Left renal pelvis (tissue), 4 donors: ENCODE measurements around the gene REC114. TPM values are rescaled to one million over a fixed set of nuclear protein-coding genes. Genes with fewer than 3 reads are reported as not detected.
"Not testable (repeated sequence)": the region's sequence is repeated elsewhere in the genome, so short reads cannot be mapped to it uniquely, and the experiment has no call there.

Source experiments
- DNase-seq, 4 donors: peaks; one replicate each; pipeline ENCODE4 v3.0.0-alpha.2; 2013; ENCODE audit warnings: low read depth in 4 of 4, low spot score in 3 of 4
- polyA plus RNA-seq, 4 donors: library from polyadenylated mRNA; unstranded; fragments of 120-200 nt; gene quantifications; one replicate each; pipeline ENCODE4 v1.2.1, GENCODE V29; 2013; ENCODE audit not compliant: insufficient read length in 4 of 4

The REC114 gene
- polyA plus RNA-seq, 4 donors, result not detected

DNA sequence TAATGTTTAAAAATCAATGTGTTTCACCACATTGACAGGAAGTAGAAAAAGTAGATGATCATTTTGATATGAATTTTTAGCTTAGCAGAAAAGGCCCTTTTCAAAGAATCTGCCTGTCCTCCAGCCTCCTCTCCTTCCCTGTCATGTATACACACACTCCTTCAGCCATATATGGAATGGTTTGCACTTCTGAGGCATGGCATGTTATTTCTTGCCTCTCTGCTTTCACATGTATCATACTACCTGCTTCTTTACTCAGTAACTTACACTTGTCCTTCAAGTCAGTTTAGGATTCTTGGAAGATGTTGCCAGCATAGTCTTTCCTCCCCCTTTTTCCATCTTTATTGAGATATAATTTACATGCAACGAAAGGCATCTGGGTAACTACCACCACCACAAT is 79.0 kb downstream of the REC114 start:
- no peak for DNase-seq

DNA sequence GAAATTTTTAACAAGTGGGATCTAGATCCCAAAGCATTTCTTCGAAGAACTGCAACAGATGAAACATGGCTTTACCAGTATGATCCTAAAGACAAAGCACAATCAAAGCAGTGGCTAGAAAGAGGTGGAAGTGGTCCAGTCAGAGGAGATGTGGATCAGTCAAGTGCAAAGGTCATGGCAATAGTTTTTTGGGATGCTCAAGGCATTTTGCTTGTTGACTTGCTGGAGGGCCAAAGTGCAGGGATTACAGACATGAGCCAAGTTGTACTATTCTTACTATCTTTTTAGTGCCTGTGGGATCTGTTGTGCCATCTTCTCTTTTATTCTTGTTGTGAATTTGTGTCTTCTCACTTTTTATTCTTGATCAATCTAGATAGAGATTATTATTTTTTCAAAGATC is 82.0 kb downstream of the REC114 start:
- no peak for DNase-seq

DNA sequence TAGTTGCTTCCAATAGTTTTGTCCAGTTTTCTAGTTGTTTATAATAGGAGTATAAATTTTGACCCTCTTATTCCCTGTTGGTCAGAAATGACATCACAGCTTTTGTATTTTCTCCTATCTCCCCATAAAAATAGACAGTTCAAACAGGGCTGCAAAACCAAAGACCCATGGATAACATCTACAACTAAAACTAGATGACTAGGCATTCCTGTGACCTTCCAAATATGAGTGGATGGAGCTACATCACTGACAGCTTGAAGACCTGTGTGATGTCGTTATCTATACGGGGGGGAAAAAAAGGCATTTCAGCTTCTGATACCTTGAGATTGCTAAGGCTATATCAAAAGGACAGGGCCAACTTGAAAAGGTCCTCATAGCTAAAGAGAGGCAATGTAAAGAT is 84.6 kb downstream of the REC114 start:
- no peak for DNase-seq

DNA sequence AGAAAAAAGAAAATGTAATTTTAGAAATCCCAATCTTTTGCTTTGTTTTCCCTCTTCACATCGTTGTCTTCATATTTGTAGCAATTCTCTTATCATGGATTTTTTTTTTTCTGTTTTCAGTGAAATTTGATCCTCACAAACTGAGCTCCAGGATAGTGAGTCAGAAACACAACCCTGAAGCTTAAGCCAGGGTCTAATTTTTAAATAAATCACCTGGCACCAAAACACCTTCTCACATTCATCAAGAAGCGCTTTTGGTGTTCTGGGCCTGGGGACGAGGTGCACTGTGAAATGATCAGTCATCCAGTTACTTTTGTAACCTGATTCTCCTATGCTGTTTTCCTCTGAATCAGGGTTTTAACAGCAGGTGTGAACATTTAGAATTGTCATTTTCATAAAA is 87.7 kb downstream of the REC114 start:
- DNase-seq, result no peak

DNA sequence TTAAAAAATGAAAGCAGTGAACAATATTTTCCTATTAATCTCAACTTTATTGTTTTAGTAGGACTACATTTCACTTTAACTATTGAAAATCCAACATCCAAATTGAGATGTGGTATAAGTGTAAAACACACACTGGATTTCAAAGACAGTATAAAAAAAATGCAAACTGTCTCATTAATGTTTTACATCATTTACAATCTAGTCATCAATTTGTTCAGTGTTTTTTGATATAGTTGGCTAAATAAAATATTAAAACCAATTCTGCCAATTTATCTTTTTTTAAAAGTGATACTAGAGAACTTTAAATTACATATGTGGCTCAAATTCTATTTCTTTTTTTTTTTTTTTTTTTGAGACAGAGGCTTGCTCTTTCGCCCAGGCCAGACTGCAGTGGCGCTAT is 95.2 kb downstream of the REC114 start:
- no peak for DNase-seq

DNA sequence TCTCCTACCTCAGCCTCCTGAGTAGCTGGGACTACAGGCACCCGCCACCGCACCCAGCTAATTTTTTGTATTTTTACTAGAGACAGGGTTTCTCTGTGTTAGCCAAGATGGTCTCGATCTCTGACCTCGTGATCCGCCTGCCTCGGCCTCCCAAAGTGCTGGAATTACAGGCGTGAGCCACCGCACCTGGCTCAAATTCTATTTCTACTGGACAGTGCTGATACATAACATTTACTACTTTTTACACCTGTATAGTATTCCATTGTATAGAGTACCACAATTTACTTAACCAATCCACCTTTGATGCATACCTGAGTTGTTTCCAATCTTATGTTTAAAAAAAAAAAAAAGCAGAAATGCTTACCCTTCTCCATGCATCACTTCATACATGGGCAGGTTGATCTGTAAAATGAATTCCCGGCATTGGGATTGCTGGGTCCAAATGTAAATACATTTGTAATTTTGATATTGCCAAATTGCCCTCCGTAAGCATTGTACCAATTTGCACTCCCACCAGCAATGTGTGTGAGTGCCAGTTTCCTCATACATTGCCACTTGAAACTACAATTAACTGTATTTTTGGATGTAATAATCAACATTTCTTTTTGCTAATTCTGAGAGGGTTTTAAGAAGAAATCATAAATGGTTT is 95.7 kb downstream of the REC114 start:
- DNase-seq, result no peak

DNA sequence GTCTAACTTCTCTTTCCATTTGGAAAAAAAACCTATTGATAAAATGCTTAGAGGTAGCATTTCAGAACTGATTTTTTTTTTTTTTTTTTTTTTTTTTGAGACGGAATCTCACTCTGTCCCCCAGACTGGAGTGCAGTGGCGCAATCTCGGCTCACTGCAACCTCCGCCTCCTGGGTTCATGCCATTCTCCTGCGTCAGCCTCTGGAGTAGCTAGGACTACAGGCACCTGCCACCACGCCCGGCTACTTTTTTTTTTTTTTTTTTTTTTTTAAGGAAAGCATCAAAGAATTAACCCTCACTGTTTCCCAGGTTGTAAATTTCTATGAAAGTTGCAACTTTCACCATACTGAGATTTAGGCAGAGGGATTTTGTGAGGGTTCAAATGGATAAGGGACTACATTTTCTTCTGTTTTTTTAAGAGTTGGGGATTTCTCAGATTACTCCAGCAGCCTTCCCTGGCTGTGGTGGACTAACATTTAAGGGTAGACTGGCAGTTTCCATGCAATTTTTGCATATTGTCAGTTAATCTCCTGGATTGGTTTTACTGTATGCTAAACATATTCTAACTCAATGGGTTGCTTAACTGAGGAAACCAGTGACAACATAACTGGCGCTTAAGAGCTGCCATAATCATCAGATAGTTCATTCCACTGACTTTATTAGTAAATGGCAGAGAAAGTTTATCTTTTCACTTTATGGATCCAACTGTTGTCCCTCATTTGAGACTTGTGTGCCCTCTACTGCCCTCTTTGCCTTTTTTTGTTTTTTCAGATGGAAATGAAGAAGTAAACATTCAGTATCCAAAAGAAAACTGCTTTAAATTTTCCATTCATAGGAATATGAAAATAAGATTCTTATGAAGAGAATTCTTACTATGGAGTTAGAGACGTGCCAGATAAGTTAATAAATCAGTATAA is 96.5 kb downstream of the REC114 start:
- no peak for DNase-seq

DNA sequence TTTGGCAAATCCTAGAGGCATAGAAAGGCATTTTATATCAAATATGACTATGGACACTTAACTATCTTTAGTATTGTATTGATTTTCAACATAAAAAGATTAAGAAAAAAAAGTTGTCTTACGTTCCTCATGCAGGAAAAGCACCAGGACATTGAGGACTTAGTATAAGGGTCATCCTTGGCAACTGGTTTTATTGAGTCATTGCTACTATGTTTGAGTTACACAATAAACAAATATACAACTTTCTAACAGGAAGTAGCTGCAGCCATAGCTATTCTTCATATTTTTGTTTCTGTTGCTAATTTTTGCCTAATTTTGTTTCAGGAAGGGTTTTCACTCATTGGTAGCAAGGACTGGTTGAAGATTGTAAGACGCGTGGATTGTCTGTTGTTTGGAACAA is 97.2 kb downstream of the REC114 start:
- DNase-seq, result no peak

DNA sequence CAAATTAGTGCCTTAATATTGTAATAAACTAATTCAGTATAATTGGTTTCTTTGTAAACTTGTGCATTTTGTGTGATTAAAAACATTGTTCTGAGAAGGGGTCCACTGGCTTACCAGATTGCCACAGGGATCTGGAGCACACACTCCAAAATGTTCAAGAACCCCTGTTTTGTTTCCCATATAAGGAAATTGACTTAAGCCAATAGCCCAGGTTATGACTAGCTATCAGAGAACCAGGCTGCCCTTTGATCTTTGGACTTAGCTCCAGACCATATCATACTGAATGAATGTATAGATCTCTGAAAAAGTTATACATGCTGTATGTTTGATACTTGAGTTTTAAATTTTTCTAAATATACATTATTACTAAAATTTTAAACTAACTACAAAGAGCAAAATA is 98.5 kb downstream of the REC114 start:
- DNase-seq, result no peak

DNA sequence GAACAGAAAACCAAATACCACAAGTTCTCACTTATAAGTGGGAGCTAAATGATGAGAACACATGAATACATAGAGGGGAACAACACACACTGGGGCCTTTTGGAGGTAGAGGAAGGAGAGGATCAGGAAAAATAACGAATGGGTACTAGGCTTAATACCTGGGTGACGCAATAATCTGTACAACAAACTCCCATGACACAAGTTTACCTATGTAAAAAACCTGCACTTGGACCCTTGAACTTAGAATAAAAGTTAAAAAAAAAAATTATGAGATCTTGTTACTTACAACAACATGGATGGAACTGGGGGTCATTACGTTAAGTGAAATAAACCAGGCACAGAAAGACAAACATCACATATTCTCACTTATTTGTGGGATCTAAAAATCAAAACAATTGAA is 106.0 kb downstream of the REC114 start:
- DNase-seq, result not testable (repeated sequence)

DNA sequence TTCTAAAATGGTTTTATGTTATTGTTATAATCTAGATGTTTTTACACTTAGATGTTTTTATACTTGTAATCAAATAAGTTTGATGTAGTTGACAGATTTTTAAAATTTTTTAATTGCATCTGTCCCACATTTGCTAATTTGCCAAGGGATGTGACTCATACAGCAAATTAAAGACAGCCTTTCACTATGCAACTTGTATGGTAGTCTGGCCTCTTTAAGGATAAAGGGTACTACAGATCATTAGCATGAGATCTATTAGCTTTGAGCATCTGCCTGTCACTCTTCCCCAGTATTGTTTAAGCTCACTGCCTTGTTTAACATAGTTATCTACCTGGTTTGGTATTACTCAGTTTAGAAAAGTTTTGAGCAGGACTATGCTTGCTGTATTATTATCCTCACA is 107.2 kb downstream of the REC114 start:
- DNase-seq, result no peak

DNA sequence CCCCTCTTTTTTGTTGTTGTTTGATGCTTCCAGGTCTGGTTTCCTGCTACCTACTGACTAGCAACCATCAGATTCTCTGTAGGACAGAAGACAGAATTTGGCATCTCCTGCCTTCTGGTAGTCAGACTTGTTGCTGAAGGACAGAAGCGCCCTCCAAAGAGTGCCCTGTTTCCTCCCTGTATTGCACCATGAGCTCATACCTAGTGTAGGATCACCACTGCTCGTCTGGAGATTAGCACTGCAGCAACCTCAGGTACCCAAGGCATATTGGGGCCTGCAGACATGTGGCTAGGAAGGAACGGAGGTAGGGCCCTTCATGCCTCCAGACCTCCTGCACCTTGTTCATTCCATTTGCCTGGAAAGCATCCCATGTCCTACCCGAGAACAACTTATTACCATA is 112.1 kb downstream of the REC114 start:
- DNase-seq, result no peak

DNA sequence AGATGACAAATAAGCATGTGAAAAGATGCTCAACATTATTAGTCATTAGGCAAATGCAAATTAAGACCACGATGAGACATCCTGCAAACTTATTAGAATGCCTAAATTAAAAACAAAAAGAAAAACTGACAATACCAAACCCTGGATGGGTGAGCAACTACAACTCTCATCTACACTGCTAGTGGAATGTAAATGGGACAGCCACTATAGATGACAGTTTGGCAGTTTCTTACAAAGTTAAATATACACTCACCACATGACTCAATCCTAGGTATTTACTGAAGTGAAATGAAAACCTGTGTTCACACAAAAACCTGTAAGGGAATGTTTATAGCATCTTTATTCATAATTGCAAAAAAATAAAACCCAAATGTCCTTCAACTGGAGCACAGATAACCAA is 115.6 kb downstream of the REC114 start:
- no peak for DNase-seq

DNA sequence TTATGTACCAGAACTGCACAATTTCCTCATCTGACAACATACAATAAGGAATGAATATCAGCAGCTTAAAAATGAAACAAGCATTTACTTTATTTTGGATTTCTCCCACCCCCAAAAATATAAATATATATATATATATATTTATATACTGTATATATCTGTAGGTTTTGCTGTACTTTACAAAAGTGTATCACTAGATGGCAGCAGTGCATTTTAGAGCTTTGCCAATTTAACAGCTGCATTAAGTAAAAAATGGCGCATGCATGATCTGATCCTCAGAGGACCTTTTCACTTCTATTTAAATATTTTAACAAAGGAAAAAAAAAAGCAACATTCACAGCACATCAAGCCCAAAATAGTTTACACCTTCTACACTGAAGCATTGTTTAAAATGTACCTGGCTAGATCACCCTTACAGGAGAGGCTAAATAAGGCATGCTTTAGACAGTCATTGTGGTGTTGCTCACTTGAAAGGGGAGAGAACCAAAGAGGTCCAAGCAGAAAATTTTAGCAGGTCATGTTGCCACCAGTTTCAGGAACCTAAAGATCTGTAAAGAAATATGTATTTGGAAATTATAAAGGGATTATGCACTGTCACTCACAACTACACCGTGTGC is 117.6 kb downstream of the REC114 start:
- DNase-seq, result peak; percentile 46 to 69 (median 60)

DNA sequence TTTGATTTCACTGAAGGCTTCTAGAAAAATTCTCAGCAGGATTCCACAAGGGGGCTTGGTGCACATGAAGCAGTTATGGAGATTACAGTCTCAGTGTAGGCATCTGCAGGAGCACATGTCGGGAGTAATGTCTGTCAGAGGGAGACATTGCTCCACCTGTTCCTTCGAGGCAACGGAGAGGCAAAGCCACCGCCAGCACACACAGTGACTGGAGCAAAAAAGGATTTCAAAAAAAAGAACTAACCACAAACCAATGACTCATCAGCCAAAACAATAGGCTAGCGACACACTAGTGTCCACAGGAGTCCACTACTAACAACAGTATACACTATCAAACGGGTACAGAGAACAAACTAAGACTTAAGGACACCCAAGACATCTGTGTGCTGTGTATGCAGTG is 121.3 kb downstream of the REC114 start:
- no peak for DNase-seq

DNA sequence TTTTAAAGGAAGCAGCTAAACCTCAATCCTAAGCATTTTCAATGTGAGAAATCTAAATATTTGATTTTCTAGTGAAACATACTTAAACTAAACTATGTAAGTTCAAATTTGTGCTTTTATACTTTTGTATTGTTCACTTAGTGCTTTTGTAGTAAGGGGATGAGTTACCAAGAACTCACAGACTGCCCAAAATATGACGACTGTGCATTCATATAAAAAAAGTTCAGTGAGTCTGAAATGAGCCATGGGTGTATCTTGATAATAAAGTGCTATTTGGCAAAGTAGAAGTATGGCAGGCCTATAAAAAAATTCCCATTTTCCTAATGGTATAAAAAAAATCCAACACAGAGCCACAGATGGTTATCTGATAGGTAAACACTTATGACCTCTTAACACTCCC is 124.1 kb downstream of the REC114 start:
- no peak for DNase-seq

DNA sequence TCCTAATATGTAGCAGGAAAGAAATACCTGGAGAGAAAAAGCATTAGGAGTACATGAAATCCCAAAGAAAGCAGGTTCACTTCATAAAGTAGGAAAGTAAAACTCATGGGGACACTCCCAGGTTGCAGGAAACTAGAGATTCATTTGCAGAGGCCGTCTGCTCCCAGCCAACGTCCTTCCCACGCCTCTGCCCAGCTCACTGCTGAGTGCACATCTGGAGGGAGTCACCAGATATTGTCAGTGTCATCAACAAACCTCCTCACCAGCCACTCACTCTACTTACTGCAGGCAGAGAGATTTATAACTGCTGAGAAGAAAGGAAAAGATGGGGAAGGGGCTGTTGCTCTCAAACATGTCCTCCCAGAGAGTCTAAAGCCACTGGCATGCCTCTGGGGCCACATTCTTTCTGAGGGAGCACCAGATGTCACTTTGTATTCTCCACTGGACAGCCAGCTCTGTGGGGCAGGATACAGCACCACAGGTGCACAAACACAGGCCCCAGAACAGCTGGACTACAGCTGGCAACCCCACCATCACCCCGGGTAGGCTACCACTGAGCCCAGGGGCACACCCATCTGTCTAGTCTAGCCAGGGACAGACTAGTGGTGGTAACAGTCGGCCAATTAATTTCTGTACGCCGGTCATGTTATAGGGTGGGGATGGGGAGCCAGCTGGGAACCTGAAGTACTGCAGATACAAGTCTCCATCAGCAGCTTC is 125.8 kb downstream of the REC114 start:
- DNase-seq, result no peak

DNA sequence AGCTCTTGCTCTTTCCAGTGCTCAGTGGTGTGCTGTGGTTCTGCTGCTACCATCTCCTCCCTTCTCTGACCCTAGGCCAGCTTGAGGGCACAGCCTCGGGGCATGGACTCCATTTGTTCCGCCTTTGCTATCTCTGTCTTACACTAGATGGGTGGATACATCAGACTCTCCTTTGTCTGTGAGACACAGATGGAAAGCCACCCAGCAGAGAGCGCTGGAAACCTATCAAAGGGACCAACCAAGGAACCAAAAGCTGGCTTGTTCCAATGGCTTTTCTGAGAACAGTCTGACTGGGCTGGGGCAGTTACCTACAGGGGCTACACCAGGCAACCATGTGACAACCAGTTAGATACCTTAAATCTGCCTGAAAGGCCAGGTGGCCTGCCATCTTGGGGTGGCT is 126.4 kb downstream of the REC114 start:
- DNase-seq, result no peak

DNA sequence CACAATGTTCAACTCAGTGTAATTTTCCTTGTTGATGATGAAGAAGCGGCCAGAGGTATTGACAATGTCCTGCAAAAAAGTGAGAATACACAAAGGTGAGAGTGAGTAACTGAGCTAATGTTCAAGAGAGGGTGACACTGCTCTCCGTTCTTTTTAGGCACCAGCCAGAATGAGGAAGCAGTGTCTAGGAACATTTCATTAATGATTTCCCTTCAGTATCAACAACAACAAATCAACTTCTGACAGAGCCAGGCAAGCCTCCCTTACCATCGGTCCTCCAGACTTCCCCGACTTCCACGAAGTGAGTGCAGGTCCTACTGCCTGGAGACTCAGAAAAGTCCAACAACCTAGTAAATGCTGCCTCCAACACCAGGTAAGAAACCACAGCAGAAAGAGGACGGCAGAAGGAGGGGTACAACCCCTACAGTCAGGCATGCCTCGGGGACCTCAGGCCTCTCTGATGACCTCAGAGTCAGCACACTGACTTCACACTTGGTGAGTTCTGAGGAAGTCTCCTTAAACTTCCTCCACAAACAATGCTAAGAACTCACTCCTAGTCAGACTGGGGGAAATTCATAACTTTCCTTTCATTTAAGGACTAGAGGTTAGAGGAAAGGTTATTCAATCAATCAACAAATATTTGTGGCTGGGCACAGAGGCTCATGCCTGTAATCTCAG is 127.5 kb downstream of the REC114 start:
- no peak for DNase-seq

DNA sequence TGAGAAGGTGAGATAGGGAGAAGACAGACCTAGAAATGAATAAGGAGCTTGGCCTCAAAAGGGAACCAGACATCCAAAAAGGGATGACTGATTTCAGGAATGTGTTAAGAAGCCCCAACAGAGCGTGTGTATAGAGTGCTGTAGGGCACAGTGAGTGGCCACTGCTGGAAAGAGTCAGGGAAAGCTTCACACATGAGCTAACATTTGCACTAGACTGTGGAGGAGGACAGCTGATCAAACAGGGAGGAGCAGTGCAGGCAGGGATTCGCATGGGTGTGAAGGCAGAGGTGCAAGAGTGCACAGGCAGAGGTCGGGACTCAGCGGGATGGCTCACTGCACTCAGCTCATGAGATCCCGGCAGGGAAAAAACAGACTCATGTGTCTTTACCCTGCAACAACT is 128.4 kb downstream of the REC114 start:
- DNase-seq, result peak in 1 of 4 donors; percentile 68

DNA sequence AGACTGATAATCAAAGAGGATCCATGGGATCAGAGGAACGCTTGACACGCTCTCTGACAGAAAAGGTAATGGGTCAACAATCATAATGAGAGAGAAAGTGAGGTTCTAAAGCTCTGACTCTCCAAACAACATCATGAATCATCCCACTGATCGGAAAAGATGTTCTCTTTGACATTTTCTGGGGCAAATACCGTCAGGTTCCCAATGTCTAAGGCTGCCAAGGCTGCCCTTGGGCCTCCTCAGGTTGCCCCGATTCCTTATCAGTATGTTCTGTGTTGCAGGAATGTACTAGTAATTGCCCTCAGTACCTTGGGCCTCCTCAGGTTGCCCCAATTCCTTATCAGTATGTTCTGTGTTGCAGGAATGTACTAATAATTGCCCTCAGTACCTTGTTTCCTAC is 129.3 kb downstream of the REC114 start:
- DNase-seq, result no peak
